HG02759 (cell line): Measurements from ENCODE around the gene BDP1.
A peak's percentile ranks its signal among the peaks of the same experiment; 100 is the strongest.
"Not testable (repeated sequence)": the region's sequence is repeated elsewhere in the genome, so short reads cannot be mapped to it uniquely, and the experiment has no call there.

ENCODE experiments used
- ATAC-seq: cut with Tn5 transposase; IDR thresholded peaks from one replicate; pipeline ENCODE4 v1.9.1; 2021; ENCODE audit warnings: mild to moderate bottlenecking, moderate library complexity; ENCODE audit not compliant: unreplicated experiment

BDP1 gene

DNA sequence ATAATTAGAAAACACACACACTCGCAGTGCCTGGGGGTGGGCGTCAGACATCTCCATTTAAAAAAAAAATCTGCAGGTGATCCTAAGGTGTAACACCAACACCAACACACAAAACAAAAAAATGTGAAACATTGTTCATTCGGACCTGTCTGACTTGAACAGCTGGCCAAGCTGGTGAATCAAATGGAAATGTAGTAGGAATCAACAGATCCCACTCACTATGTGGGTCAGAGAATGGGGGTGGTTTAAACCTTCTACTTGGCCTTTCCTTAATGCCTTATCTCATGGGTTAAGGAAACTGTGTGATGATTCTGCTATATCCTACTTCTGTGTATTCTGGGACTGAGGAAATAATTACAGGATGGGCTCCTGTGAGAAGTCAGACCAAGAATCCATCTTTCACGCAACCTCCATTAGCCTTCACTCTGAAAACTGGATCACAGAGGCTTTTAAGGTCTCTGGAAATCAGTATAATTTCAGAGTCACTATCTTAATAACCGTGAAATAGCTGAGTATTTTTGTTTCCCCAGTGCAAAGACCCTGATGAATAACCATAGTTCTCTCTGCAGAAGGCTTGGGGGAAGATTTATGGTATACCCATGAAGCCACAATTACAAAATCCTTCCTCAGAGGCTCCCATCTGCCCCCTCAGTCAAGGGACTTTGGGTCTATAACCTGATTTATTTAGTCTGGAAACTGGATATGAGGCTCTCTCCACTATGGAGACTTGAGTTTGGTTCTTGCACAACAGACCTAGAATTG lies 114.5 kb downstream of the BDP1 start:
- ATAC-seq = no peak

DNA sequence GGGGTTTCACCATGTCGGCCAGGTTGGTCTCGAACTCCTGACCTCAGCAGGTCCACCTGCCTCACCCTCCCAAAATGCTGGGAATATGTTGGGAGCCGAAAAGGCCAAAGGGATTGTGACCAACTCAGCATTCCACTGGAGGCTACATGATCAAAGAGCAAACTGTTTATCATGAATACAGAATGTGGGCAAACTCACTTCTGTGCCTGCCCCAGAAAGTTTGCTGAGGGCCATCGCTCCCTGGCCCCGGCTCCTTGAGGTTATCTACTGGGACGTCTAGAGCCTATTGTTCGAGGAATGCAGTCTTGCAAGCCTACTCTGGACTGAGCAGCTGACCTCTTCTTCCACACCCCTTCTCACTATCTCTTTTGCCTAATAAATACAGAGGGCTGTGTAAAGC lies 116.4 kb downstream of the BDP1 start:
- not testable (repeated sequence) for ATAC-seq

GRCh38 chr5:71573591-71573990 lies 118.1 kb downstream of the BDP1 start:
- ATAC-seq = no peak

DNA sequence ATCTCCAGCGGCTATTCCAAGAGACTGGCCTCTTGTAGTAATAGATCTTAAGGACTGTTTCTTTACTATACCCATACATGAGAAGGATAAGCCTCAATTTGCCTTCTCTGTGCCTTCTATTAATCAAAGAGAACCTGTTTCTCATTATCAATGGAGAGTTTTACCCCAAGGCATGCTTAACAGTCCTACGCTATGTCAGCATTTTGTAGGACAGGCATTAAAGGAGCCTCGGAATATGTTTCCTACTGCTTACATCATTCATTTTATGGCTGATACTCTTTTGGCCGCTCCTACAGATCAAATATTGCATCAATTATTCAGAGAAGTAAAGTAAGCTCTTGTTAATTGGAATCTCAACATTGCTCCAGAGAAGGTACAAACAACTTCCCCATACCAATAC lies 120.1 kb downstream of the BDP1 start:
- ATAC-seq = not testable (repeated sequence)

DNA sequence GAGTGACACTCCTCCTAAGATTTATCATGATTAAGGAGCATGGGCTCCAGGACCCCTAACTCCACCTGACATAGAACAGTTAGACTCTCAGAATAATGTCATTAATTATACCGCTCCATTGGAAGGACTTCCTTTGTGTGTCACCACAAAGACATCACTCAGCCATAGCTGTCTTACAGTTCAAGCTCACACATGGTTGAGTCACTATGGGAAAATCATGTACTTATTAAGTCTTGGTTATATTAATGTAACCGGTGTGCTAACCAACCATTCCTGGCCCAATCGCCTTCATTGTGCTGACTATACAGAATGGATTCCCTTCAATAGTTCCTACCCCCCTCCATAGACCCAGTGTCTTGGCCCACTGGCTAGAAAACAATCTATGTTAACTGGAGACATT lies 120.8 kb downstream of the BDP1 start:
- ATAC-seq = no peak

DNA sequence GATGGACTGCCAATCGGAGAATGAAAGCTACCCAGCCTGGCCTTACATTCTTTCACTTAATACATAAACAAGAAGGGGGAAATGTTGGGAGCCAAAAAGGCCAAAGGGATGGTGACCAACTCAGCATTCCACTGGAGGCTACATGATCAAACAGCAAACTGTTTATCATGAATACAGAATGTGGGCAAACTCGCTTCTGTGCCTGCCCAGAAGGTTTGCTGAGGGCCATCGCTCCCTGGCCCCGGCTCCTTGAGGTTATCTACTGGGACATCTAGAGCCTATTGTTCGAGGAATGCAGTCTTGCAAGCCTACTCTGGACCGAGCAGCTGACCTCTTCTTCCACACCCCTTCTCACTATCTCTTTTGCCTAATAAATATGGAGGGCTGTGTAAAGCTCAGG lies 122.4 kb downstream of the BDP1 start:
- ATAC-seq = not testable (repeated sequence)

- ATAC-seq = no peak
These were observed 127.6 kb downstream of the BDP1 start for GRCh38 chr5:71582945-71583584.

DNA sequence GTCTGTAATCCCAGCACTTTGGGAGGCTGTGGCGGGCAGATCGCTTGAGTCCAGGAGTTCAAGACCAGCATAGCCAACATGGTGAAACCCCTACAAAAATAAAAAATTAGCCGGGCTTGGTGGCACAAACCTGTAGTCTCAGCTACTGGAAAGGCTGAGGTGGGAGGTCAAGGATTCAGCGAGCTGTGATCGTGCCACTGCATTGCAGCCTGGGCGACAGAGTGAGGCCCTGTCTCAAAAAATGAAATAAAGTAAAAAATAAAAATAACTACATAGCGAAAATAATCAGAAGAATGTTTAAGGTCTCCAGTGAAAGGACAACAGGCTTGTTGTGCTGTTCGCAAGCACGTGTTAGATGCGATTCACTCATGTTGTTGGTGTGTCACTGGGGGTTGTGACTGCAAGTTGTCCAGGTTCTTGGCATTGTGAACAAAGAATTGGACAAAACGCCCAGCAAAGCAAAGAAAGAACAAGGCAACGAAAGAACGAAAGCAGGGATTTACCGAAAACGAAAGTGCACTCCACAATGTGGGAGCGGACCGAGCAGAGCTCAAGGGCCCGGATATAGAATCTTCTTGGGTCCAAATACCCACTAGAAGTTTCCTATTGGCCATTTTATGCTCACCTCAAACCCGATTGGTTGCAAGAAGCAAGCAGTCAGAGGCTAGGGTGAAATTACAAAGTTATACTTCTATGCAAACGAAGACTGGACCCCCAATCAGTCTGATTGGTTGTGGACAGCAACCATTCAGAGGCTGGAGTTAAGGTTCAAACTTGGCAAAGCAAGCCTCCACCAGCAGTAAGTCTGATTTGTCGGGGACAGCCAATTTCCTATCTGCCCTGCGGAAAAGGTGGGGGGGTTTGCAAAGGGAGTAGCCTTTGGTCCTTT lies 130.8 kb downstream of the BDP1 start:
- peak; percentile 1 for ATAC-seq

DNA sequence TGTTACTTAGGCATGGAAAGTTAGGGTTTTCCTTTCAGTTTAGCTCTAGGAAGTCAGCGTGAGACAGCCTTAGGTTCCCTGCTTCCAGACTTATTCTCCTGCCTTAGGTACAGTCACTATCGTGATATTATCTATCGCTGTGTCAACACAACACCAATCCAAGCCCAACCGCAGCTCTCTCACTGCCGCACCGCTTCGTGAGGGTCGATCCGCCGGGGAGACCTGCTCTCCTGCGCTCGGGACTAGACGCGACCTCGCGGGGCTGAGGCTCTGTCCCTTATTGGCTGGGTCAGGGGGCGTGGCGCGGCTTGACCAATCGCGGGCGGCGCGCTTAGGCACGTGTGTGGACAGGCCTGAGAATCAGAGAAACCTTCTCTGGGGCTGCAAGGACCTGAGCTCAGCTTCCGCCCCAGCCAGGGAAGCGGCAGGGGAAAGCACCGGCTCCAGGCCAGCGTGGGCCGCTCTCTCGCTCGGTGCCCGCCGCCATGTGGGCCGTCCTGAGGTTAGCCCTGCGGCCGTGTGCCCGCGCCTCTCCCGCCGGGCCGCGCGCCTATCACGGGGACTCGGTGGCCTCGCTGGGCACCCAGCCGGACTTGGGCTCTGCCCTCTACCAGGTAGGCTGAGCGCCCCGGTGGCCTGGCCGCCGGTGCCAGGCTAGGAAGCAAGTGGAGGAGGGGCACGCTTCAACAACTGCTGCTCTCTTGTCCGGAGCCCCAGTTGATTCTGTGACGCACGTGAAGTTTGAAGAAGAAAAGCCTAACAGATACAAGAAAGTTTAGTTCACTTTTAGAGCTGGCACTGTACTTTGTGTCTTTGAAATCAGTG lies 131.7 kb downstream of the BDP1 start, which contains the start of gene MCCC2:
Gene MCCC2 (plus strand): TSS at position 400 of the 825 bp plus-strand sequence. CDS start 86 bp downstream, at position 486.
- ATAC-seq = peak; percentile 98

- ATAC-seq = peak; percentile 9
These were observed 132.5 kb downstream of the BDP1 start for GRCh38 chr5:71587766-71588532.

DNA sequence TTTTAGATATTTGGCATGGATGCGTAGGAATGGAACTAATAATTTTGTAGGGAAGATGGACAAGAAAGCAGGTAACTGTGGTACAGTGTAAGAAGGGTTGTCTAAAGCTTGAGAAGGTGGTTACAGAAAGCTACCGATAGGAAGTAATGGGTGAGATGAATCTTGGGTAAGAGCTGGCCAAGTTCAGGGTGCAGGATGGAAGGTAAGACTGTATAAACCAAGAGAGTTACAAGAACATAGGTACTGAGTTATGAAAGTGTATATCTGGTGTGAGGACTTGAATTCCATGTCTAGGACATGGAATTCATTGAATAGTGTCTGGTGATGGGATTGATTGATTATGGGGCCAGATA lies 133.1 kb downstream of the BDP1 start:
- ATAC-seq = no peak

DNA sequence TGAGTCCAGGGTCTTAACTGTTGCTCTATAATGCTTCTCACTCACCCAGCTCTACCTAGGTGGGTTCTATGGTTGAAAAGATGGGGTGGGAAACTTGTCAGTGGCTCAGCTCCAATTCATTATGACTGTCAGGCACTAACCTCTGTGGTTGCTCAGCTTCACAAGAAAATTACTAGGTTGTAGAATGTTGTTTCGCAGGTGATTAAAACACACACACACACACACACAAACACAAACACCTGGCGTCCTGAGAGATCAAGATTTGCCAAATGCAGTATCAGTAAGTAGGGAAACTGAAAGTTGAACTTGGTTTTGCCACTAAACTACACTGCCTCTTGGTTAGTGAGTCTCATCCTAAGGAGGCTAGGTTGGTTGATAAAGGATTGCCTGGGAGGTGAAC lies 134.5 kb downstream of the BDP1 start:
- no peak for ATAC-seq

GRCh38 chr5:71591100-71591499 lies 135.6 kb downstream of the BDP1 start:
- no peak for ATAC-seq

DNA sequence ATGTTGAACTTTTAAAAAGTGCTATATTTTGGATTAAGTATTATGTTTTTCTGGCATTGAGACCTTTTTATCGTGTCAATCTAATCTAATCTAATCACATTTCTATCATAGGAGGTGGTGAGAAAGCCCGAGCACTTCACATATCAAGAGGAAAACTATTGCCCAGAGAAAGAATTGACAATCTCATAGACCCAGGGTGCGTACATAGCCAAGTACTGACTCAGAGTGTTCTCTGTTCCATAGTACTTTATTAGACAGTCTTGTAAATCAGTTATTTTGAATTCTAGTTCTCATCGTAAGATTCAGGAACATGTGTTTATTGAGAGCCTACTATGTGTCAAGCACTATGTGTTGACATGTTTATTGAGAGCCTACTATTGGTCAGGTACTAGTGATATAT lies 140.7 kb downstream of the BDP1 start:
- ATAC-seq = no peak

DNA sequence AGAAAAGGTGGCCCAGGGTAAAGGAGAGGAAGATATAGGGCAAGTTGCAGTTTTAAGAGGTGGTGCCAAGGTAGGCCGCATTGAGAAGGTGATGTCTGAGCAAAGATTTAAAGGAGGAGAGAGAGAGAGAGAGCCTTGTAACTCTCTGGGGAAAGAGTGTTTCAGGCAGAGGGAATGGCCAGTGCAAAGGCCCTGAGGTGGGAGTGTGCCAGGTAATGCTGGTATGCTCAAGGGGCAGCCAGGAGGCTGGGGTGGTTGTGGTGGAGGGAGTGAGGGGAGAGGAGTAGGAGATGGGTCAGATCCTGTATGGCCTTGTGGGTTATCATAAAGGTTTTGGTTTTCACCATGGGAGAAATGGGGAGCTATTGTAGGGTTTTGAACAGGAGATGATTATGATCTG lies 141.6 kb downstream of the BDP1 start:
- no peak for ATAC-seq

- no peak for ATAC-seq
These were observed 145.3 kb downstream of the BDP1 start for GRCh38 chr5:71600783-71601182.

DNA sequence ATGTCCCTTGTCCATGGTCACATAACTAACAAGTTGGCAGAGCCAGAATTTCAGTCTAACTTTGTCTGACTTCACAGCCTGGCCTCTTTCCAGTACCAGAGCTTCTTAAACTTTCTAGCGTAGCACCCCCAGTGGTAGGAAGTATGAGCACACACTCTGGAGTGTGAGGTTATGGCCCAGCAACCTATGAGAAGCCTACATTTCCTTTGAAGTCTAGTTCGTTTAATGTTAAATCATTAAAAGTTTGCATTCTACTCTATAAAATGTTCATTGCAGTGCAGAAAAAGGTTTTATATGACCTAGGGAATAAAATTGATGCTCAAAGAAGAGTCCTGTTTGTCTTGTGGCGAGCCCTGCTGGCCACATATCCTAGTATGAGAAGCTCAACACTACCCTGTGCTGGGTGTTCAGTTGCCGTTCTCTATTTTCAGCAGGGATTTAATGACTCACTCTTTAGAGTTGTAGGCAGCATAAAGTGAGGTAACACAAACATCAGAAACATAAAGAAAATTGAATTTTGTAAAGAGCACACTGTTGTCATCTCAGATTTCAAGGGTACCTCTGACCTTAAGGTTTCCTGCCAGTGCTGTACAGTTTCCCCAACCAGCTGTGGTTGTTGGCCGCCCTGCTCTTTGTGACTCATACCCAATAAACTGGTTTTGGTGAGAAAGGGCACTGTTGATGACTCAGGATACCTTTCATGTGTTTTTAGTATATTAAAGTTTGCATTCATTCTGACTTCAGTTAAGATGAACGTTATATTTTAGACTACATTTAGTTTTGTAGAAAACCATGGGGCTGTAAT lies 146.0 kb downstream of the BDP1 start:
- ATAC-seq = peak; percentile 96

DNA sequence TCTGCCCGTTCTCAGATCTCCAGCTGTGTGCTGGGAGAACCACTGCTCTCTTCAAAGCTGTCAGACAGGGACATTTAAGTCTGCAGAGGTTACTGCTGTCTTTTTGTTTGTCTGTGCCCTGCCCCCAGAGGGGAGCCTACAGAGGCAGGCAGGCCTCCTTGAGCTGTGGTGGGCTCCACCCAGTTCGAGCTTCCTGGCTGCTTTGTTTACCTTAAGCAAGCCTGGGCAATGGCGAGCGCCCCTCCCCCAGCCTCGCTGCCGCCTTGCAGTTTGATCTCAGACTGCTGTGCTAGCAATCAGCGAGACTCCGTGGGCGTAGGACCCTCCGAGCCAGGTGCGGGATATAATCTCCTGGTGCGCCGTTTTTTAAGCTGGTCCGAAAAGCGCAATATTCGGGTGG lies 154.5 kb downstream of the BDP1 start:
- not testable (repeated sequence) for ATAC-seq

- ATAC-seq = no peak
These were observed 160.4 kb downstream of the BDP1 start for GRCh38 chr5:71615809-71616208.
